ENCODE data around the gene KIF16B. TPM values are rescaled to one million over a fixed set of nuclear protein-coding genes. Genes with fewer than 3 reads are reported as not detected.

Gene KIF16B
- total and polyA plus RNA-seq, 2 of the 13 experiments (the other 11 are each of a cell fraction or from before 2014, with no cell fraction given), result 6.9 to 18.0 TPM

- no peak overlapping the region for H3K4me3 ChIP-seq (replicated peaks in 1 of 3; ENCODE audit: insufficient read depth in 1 of 3, low read depth in 2 of 3, low read length in 3 of 3)
- BruUV-seq (replicated peaks), result no TSS peak
- no peak overlapping the region for H3K9ac ChIP-seq (ENCODE audit: insufficient read depth, low read depth, low read length)
- in situ Hi-C loops (cut with HindIII; ENCODE audit: extremely low pct_ligation_motif_present, low pct_unique_long_range_greater_than_20kb) (no loop called here), intact Hi-C loops (cut with micrococcal nuclease; ENCODE audit: unreplicated experiment) (no loop called here)
- no peaks in the 10 kb centered on the region for H4K20me1 ChIP-seq (ENCODE audit: insufficient read depth, low read length)
- peaks cover 3 to 8% of the 10 kb centered on the region in 2 experiments; a peak in 3 of 5 replicates for H3K27me3 ChIP-seq (ENCODE audit: control insufficient read depth in 1 of 2, insufficient read depth in 2 of 2, low read length in 2 of 2)
- TF ChIP-seq HMGA1 (CRISPR knock-in tag; conservative IDR thresholded peaks at IDR 0.05) (no peak), MAFK (conservative IDR thresholded peaks at IDR 0.05 in 1 of 2, IDR thresholded peaks at IDR 0.05 in 1 of 2; ENCODE audit: low read length in 2 of 2) (peak in 1 of 2 experiments; percentile 25; a peak in 1 of 4 replicates), ZMYM3 (CRISPR knock-in tag; IDR thresholded peaks at IDR 0.05) (no peak), ZNF749 (CRISPR knock-in tag; IDR thresholded peaks at IDR 0.05; ENCODE audit: borderline replicate concordance) (no peak)
- TF ChIP-seq, protein P1, sequence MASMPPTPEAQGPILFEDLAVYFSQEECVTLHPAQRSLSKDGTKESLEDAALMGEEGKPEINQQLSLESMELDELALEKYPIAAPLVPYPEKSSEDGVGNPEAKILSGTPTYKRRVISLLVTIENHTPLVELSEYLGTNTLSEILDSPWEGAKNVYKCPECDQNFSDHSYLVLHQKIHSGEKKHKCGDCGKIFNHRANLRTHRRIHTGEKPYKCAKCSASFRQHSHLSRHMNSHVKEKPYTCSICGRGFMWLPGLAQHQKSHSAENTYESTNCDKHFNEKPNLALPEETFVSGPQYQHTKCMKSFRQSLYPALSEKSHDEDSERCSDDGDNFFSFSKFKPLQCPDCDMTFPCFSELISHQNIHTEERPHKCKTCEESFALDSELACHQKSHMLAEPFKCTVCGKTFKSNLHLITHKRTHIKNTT (CRISPR knock-in tag; IDR thresholded peaks at IDR 0.05), result no peak
- no peak overlapping the region for H2AFZ ChIP-seq (ENCODE audit: low read length)
- no peaks in the 10 kb centered on the region for H3K36me3 ChIP-seq (replicated peaks in 1 of 2; ENCODE audit: control insufficient read depth in 1 of 2, insufficient read depth in 2 of 2, low read length in 2 of 2)
- ATAC-seq, result no peak; the same call in 2 of the 3 replicates
- DNase-seq (ENCODE audit: low spot score), result no peak
- ChIA-PET POLR2A (no interaction called here), CTCF (ENCODE audit: low intra/inter-chr PET ratio, low total read pairs) (no interaction called here)
- no peaks in the 10 kb centered on the region for H3K9me3 ChIP-seq (ENCODE audit: low read length)
- H3K4me2 ChIP-seq (ENCODE audit: low read depth, low read length), result no peak overlapping the region
- no peaks in the 10 kb centered on the region for H3K79me2 ChIP-seq (ENCODE audit: insufficient read depth, low read length)
- 32% methylated on average over 7 of the region's 7 CpGs for WGBS (ENCODE audit: low lambda C conversion rate)
- no peaks in the 10 kb centered on the region for H3K4me1 ChIP-seq (ENCODE audit: insufficient read depth, low read length)
- H3K27ac ChIP-seq (ENCODE audit: extremely low read length, insufficient read depth, low read length), result no peak overlapping the region
- no peak for FAIRE-seq
These were observed 42.0 kb upstream of the KIF16B start for GRCh38 chr20:16615199-16615598.

DNA sequence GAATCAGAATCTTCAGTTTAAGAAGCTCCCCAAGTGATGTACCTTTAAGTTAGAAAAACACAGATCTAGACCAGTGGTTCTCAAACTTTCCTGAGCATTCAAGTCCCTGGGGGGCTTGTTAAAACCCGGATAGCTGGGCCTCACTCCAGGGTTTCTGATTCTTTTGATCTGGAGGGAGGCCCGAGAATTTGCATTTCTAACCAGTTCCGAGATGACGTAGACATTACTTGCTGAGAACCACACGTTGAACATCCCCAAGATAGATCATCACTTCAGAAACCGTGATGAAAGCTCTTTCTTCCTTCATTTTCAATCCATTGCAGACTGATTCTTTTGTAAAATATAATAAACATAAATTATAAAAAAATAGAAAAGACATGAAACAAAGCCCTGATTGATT, 40.7 kb upstream of the KIF16B start:
- no TSS peak for BruUV-seq (replicated peaks)
- Histone ChIP-seq H3K9me3 (ENCODE audit: low read length) (no peaks in the 10 kb centered on the region), H3K4me2 (ENCODE audit: low read depth, low read length) (no peak overlapping the region), H3K79me2 (ENCODE audit: insufficient read depth, low read length) (no peaks in the 10 kb centered on the region), H3K9ac (ENCODE audit: insufficient read depth, low read depth, low read length) (no peak overlapping the region), H3K36me3 (replicated peaks in 1 of 2; ENCODE audit: control insufficient read depth in 1 of 2, insufficient read depth in 2 of 2, low read length in 2 of 2) (no peaks in the 10 kb centered on the region), H3K4me3 (replicated peaks in 1 of 3; ENCODE audit: insufficient read depth in 1 of 3, low read depth in 2 of 3, low read length in 3 of 3) (no peak overlapping the region), H3K4me1 (ENCODE audit: insufficient read depth, low read length) (no peaks in the 10 kb centered on the region), H4K20me1 (ENCODE audit: insufficient read depth, low read length) (no peaks in the 10 kb centered on the region), H2AFZ (ENCODE audit: low read length) (no peak overlapping the region), H3K27me3 (ENCODE audit: control insufficient read depth in 1 of 2, insufficient read depth in 2 of 2, low read length in 2 of 2) (peaks cover 3 to 8% of the 10 kb centered on the region in 2 experiments; a peak in 3 of 5 replicates), H3K27ac (ENCODE audit: extremely low read length, insufficient read depth, low read length) (no peak overlapping the region)
- WGBS (ENCODE audit: low lambda C conversion rate), result 15% methylated on average over 6 of the region's 6 CpGs
- CTCF ChIA-PET (ENCODE audit: low intra/inter-chr PET ratio, low total read pairs), result no interaction called here
- no peak for FAIRE-seq
- in situ Hi-C loops (cut with HindIII; ENCODE audit: extremely low pct_ligation_motif_present, low pct_unique_long_range_greater_than_20kb) (no loop called here), intact Hi-C loops (cut with micrococcal nuclease; ENCODE audit: unreplicated experiment) (no loop called here)
- TF ChIP-seq CREB1 (IDR thresholded peaks at IDR 0.05) (peak; percentile 62), CREB1 (CRISPR knock-in tag; IDR thresholded peaks at IDR 0.05) (no peak), FOXK2 (IDR thresholded peaks at IDR 0.05) (no peak)
- POLR2A ChIA-PET, result no interaction called here
- ATAC-seq, result no peak
- DNase-seq (ENCODE audit: low spot score), result no peak
